Sigmoid colon (tissue), 7 donors: ENCODE data around the gene PRKRIP1. TPM values are rescaled to one million over a fixed set of nuclear protein-coding genes. Genes with fewer than 3 reads are reported as not detected.
"Not testable (repeated sequence)": the region's sequence is repeated elsewhere in the genome, so short reads cannot be mapped to it uniquely, and the experiment has no call there.

Experiments used
- DNase-seq: peaks from one replicate; pipeline ENCODE4 v3.0.0-alpha.2; 2019
- H3K27ac ChIP-seq, 4 donors: fragments of 200-600 bp; sonication (generic); one replicate each; pipeline ENCODE4 v1.5.1; 2016 to 2019; ENCODE audit warnings: mild to moderate bottlenecking in 1 of 4
- H3K27me3 ChIP-seq, 3 donors: fragments of 200-600 bp; sonication (generic); one replicate each; pipeline ENCODE4 v1.5.1; 2019; ENCODE audit warnings: mild to moderate bottlenecking in 1 of 3
- H3K36me3 ChIP-seq, 4 donors: fragments of 200-600 bp; sonication (generic); one replicate each; pipeline ENCODE4 v1.5.1; 2016 to 2019
- H3K4me1 ChIP-seq, 4 donors: fragments of 200-600 bp; sonication (generic); one replicate each; pipeline ENCODE4 v1.5.1; 2017 to 2019
- H3K4me3 ChIP-seq, 4 donors: fragments of 200-600 bp; sonication (generic); one replicate each; pipeline ENCODE4 v1.5.1; 2017 to 2019; ENCODE audit warnings: mild to moderate bottlenecking in 2 of 4, moderate library complexity in 1 of 4
- H3K9me3 ChIP-seq, 4 donors: fragments of 200-600 bp in 3 of 4; sonication (generic) in 3 of 4; one replicate each; pipeline versions ENCODE4 v1.5.1 to v1.6.1; 2013 to 2019
- CTCF ChIP-seq, 4 experiments: fragments of 450-650 bp in 3 of 4; fragments of 200-600 bp in 1 of 4; IDR thresholded peaks; one replicate each; pipeline ENCODE4 v1.5.1; 2016 to 2019; ENCODE audit warnings: antibody characterized with exemption in 4 of 4, mild to moderate bottlenecking in 3 of 4, moderate library complexity in 2 of 4
- EP300 ChIP-seq, 4 donors: sonication (generic); formaldehyde crosslinking; IDR thresholded peaks; one replicate each; pipeline ENCODE4 v1.6.1; 2017; ENCODE audit warnings: antibody characterized with exemption in 4 of 4
- POLR2A ChIP-seq, 2 donors: fragments of 450-650 bp; IDR thresholded peaks; one replicate each; pipeline ENCODE4 v1.6.1; 2016; ENCODE audit warnings: antibody characterized with exemption in 2 of 2, mild to moderate bottlenecking in 2 of 2, moderate library complexity in 2 of 2
- POLR2AphosphoS5 ChIP-seq, 4 donors: sonication (generic); formaldehyde crosslinking; IDR thresholded peaks; one replicate each; pipeline ENCODE4 v1.6.1; 2017; ENCODE audit warnings: antibody characterized with exemption in 4 of 4
- WGBS, 2 donors: extraction: QIAGEN DNeasy Blood & Tissue Kit; methylation state at CpG; one replicate each; pipeline ENCODE4 v1.1.7; 2013; 5-methylcytosine and 5-hydroxymethylcytosine counted together
- intact Hi-C: fragments of 100-400 bp; cut with DNase I; formaldehyde crosslinking; loops from one replicate; pipeline ENCODE4 v1.15.1; 2023
- polyA plus RNA-seq, 3 donors: library from polyadenylated mRNA; stranded (reverse); fragments of 200-250 nt; gene quantifications; one replicate each; pipeline ENCODE4 v1.2.3, GENCODE V29; 2013
- total RNA-seq, 4 donors: library from RNA; depleted of rRNA; stranded (reverse); fragments of >200 nt; gene quantifications; one replicate each; pipeline ENCODE4 v1.1.0, GENCODE V29; 2016
- donor health status: healthy with polysubstance abuse.
- donor health status: Bipolar disorder and iron deficiency.
- donor health status: healthy.

Gene PRKRIP1
- total and polyA plus RNA-seq, 7 donors = 9.0 to 29.9 (median 24.1) TPM

GRCh38 chr7:102376964-102377466 lies 19.1 kb upstream of the PRKRIP1 start:
- intact Hi-C loops = no loop called here
- no peaks in the 10 kb centered on the region for H3K9me3 ChIP-seq
- H3K27me3 ChIP-seq = no peaks in the 10 kb centered on the region
- peaks cover 4 to 64% (median 15%) of the 10 kb centered on the region in 4 donors for H3K36me3 ChIP-seq
- H3K27ac ChIP-seq = no peak overlapping the region
- H3K4me1 ChIP-seq = no peaks in the 10 kb centered on the region
- WGBS, 2 donors = 84 to 89% methylated on average over 6 of the region's 6 CpGs
- TF ChIP-seq EP300 (IDR thresholded peaks at IDR 0.05) (no peak), POLR2A (IDR thresholded peaks at IDR 0.05) (no peak), POLR2AphosphoS5 (IDR thresholded peaks at IDR 0.05) (no peak), CTCF (IDR thresholded peaks at IDR 0.05) (no peak)
- DNase-seq = no peak
- no peak overlapping the region for H3K4me3 ChIP-seq

GRCh38 chr7:102380837-102381236 lies 15.3 kb upstream of the PRKRIP1 start:
- WGBS, 2 donors = 89 to 93% methylated on average over 8 of the region's 8 CpGs
- intact Hi-C loops, H3K9me3 ChIP-seq, H3K27ac ChIP-seq, H3K4me3 ChIP-seq, H3K27me3 ChIP-seq, DNase-seq, H3K4me1 ChIP-seq: not testable (repeated sequence)
- H3K36me3 ChIP-seq = peaks cover 4 to 82% (median 15%) of the 10 kb centered on the region in 4 donors

DNA sequence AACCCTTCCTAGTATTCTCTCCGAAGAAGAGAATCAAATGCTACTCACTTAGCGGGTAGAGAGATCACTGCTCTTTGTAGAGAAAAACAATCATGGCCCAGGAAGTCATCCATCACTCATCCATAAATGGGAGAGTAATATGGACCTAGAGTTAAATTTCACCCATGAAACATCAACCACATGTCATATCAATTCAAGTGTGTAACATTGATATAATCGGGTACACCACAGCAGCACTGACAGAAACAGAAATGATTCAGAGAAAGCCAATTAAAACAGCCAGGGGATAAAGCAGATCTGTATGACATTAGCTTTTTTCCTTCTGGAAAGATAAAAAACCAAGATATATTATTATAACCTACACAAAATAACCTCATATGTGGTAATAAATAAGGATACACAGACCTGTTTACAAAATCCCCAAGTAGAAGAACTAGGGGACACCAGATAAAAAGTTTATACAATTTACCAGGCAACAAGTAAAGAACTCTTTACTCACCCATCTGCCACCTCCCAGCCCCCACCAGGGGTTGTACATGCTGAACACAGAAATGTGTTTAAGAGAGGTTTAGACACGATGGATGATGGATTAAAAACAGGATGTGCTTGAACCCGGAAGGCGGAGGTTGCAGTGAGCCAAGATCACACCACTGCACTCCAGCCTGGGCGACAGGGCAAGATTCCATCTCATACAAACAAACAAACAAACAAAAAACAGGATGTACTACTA lies 14.3 kb upstream of the PRKRIP1 start:
- H3K9me3 ChIP-seq, intact Hi-C loops, H3K4me3 ChIP-seq, H3K27me3 ChIP-seq, H3K27ac ChIP-seq, H3K4me1 ChIP-seq, DNase-seq: not testable (repeated sequence)
- peaks cover 4 to 80% (median 15%) of the 10 kb centered on the region in 4 donors for H3K36me3 ChIP-seq
- 87 to 94% methylated on average over 6 of the region's 7 CpGs for WGBS, 2 donors

- Histone ChIP-seq H3K4me1 (no peaks in the 10 kb centered on the region), H3K27ac (no peak overlapping the region), H3K4me3 (no peak overlapping the region), H3K36me3 (peaks cover 0 to 32% (median 1%) of the 10 kb centered on the region in 4 donors), H3K9me3 (no peaks in the 10 kb centered on the region), H3K27me3 (no peaks in the 10 kb centered on the region)
- DNase-seq = no peak
- TF ChIP-seq POLR2A (IDR thresholded peaks at IDR 0.05) (no peak), EP300 (IDR thresholded peaks at IDR 0.05) (no peak), CTCF (IDR thresholded peaks at IDR 0.05) (no peak), POLR2AphosphoS5 (IDR thresholded peaks at IDR 0.05) (no peak)
- intact Hi-C loops = no loop called here
- 95 to 97% methylated on average over 6 of the region's 6 CpGs for WGBS, 2 donors
Measured at GRCh38 chr7:102387064-102387463, 9.1 kb upstream of the PRKRIP1 start.

DNA sequence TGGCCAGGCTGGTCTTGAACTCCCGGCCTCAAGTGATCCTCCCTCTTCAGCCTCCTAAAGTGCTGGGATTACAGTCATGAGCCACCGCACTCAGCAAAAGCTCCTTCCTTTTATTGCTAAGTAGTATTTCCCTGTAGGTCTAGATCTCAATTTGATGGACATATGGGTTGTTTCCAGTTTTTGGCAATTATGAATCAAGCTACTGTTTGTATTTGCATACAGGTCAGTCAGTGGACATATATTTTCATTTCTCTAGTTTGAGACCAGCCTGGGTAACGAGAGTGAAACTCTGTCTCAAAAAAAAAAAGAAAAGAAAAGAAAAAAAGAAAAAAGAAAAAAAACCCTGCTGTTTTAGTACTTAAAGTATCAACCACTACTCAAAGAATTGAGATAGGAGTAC lies 6.4 kb upstream of the PRKRIP1 start:
- TF ChIP-seq POLR2A (IDR thresholded peaks at IDR 0.05) = no peak
- TF ChIP-seq CTCF (IDR thresholded peaks at IDR 0.05) = no peak
- TF ChIP-seq POLR2AphosphoS5 (IDR thresholded peaks at IDR 0.05) = no peak
- no peak for TF ChIP-seq EP300 (IDR thresholded peaks at IDR 0.05)
- no peak for DNase-seq
- H3K27ac ChIP-seq = no peak overlapping the region
- H3K4me1 ChIP-seq = no peaks in the 10 kb centered on the region
- no peak overlapping the region for H3K4me3 ChIP-seq
- 88 to 90% methylated on average over 3 of the region's 3 CpGs for WGBS, 2 donors
- intact Hi-C loops = loop anchor here (1.0 to 5.0 kb wide), 2 partner anchors 110 to 848 kb away; no protein-coding TSS in a partner anchor
- H3K9me3 ChIP-seq = no peaks in the 10 kb centered on the region
- no peaks in the 10 kb centered on the region for H3K27me3 ChIP-seq
- H3K36me3 ChIP-seq = peaks cover 0 to 19% (median 1%) of the 10 kb centered on the region in 4 donors
